Measurements from ENCODE around the gene RGS9. TPM values are rescaled to one million over a fixed set of nuclear protein-coding genes. Genes with fewer than 3 reads are reported as not detected.
A peak's percentile ranks its signal among the peaks of the same experiment; 100 is the strongest.

Gene RGS9
- total and polyA plus RNA-seq, 10 of the 15 experiments (the other 5 are each of a cell fraction or from before 2014, with no cell fraction given): 1.1 to 10.6 (median 5.6) TPM

- Histone ChIP-seq H3K4me3 (no peak overlapping the region), H3K4me2 (ENCODE audit: control insufficient read depth, insufficient read depth) (no peak overlapping the region), H3K79me2 (ENCODE audit: control insufficient read depth, insufficient read depth, low read length) (no peaks in the 10 kb centered on the region), H3K27ac (ENCODE audit: control insufficient read depth, insufficient read depth) (no peak overlapping the region), H3K9me3 (replicated peaks; ENCODE audit: control insufficient read depth, insufficient read depth, low read length) (no peaks in the 10 kb centered on the region), H3K4me1 (ENCODE audit: control insufficient read depth, insufficient read depth, low read length) (peaks cover 3% of the 10 kb centered on the region; the same call in 1 of the 2 replicates), H4K20me1 (ENCODE audit: control insufficient read depth, insufficient read depth) (no peaks in the 10 kb centered on the region), H2AFZ (ENCODE audit: control insufficient read depth, low read depth, low read length) (no peak overlapping the region), H3K27me3 (replicated peaks in 1 of 2; ENCODE audit: control insufficient read depth in 2 of 2, insufficient read depth in 2 of 2, low read length in 1 of 2) (no peaks in the 10 kb centered on the region), H3K36me3 (ENCODE audit: control insufficient read depth in 2 of 2, insufficient read depth in 2 of 2, low read length in 1 of 2) (no peaks in the 10 kb centered on the region), H3K9ac (ENCODE audit: control insufficient read depth, insufficient read depth, low read length) (no peak overlapping the region)
- in situ Hi-C loops (cut with MboI) (no loop called here), intact Hi-C loops (cut with micrococcal nuclease; ENCODE audit: unreplicated experiment) (no loop called here)
- 67% methylated on average over 8 of the region's 8 CpGs for WGBS (ENCODE audit: insufficient coverage, insufficient replicate concordance, low lambda C conversion rate, missing lambda C conversion rate)
- POLR2A ChIA-PET: no interaction called here
- TF ChIP-seq HCFC1 (IDR thresholded peaks at IDR 0.05; ENCODE audit: low read length): no peak
- TF ChIP-seq NFXL1 (IDR thresholded peaks at IDR 0.05; ENCODE audit: borderline replicate concordance): 0 out of 2 replicates have a peak, but pooled peaks have one; percentile 22
- CTCF ChIA-PET: interaction anchor here (0.6 to 0.7 kb wide), 3 partner anchors 11 to 766 kb away, joined by 3 to 4 read pairs (median 3); partner anchors contain the start of gene LRRC37A3
- DNase-seq (ENCODE audit: low read depth, low spot score) (no peak), ATAC-seq (no peak), FAIRE-seq (peak; percentile 31)
- RAD21 ChIA-PET (ENCODE audit: unreplicated experiment): interaction anchor here (0.6 kb wide), 1 partner anchor 221 kb away, joined by 3 read pairs; no protein-coding TSS in a partner anchor
- no TSS peak for BruUV-seq (replicated peaks)
- SMC1A ChIA-PET (ENCODE audit: uncharacterized antibody, unreplicated experiment): interaction anchor here (1.0 to 2.4 kb wide), 2 partner anchors 11 to 86 kb away, joined by 3 to 14 read pairs; no protein-coding TSS in a partner anchor
These were observed 54.9 kb downstream of the RGS9 start for GRCh38 chr17:65191811-65192740.

GRCh38 chr17:65193305-65193704 lies 56.1 kb downstream of the RGS9 start:
- CTCF ChIA-PET: interaction anchor here (1.0 to 1.5 kb wide), 2 partner anchors 15 to 50 kb away, joined by 3 read pairs; no protein-coding TSS in a partner anchor
- no peaks in the 10 kb centered on the region for H4K20me1 ChIP-seq (ENCODE audit: control insufficient read depth, insufficient read depth)
- TF ChIP-seq MYB (IDR thresholded peaks at IDR 0.05; ENCODE audit: borderline replicate concordance, low read depth, low read length) (no peak), ZBED1 (IDR thresholded peaks at IDR 0.05; ENCODE audit: borderline replicate concordance) (no peak), PRDM15 (CRISPR knock-in tag; IDR thresholded peaks at IDR 0.05) (no peak), ZNF217 (IDR thresholded peaks at IDR 0.05) (no peak), HDAC6 (IDR thresholded peaks at IDR 0.05; ENCODE audit: unreplicated experiment) (no peak), RELA (IDR thresholded peaks at IDR 0.05; ENCODE audit: borderline replicate concordance, partially characterized antibody) (no peak), LARP7 (IDR thresholded peaks at IDR 0.05) (no peak)

More at GRCh38 chr17:65193305-65193704, 56.1 kb downstream of the RGS9 start:
- H3K9me3 ChIP-seq (replicated peaks; ENCODE audit: control insufficient read depth, insufficient read depth, low read length): no peaks in the 10 kb centered on the region
- no peak overlapping the region for H2AFZ ChIP-seq (ENCODE audit: control insufficient read depth, low read depth, low read length)
- SMC1A ChIA-PET (ENCODE audit: uncharacterized antibody, unreplicated experiment): interaction anchor here (1.0 to 2.4 kb wide), 2 partner anchors 12 to 17 kb away, joined by 3 to 14 read pairs; no protein-coding TSS in a partner anchor
- H3K27ac ChIP-seq (ENCODE audit: control insufficient read depth, insufficient read depth): no peak overlapping the region
- H3K79me2 ChIP-seq (ENCODE audit: control insufficient read depth, insufficient read depth, low read length): no peaks in the 10 kb centered on the region
- intact Hi-C loops (cut with micrococcal nuclease; ENCODE audit: unreplicated experiment) (no loop called here), in situ Hi-C loops (cut with MboI) (no loop called here)
- H3K4me2 ChIP-seq (ENCODE audit: control insufficient read depth, insufficient read depth): no peak overlapping the region
- H3K36me3 ChIP-seq (ENCODE audit: control insufficient read depth in 2 of 2, insufficient read depth in 2 of 2, low read length in 1 of 2): no peaks in the 10 kb centered on the region
- POLR2A ChIA-PET: interaction anchor here (0.6 kb wide), 1 partner anchor 49 kb away, joined by 3 read pairs; no protein-coding TSS in a partner anchor
- no TSS peak for BruUV-seq (replicated peaks)
- DNase-seq (ENCODE audit: low read depth, low spot score) (no peak), ATAC-seq (no peak), FAIRE-seq (no peak)
- no peak overlapping the region for H3K4me3 ChIP-seq
- no peak overlapping the region for H3K9ac ChIP-seq (ENCODE audit: control insufficient read depth, insufficient read depth, low read length)
- RAD21 ChIA-PET (ENCODE audit: unreplicated experiment): no interaction called here
- peaks cover 3% of the 10 kb centered on the region; the same call in 1 of the 2 replicates for H3K4me1 ChIP-seq (ENCODE audit: control insufficient read depth, insufficient read depth, low read length)
- 70% methylated on average over 5 of the region's 5 CpGs for WGBS (ENCODE audit: insufficient coverage, insufficient replicate concordance, low lambda C conversion rate, missing lambda C conversion rate)
- H3K27me3 ChIP-seq (replicated peaks in 1 of 2; ENCODE audit: control insufficient read depth in 2 of 2, insufficient read depth in 2 of 2, low read length in 1 of 2): no peaks in the 10 kb centered on the region

All from GM12878 (cell line).